Stimulated activated CD8-positive, alpha-beta memory T cell treated with anti-CD3 and anti-CD28 coated beads, Interleukin-12 subunit alpha, Interleukin-12 subunit beta, amount 100 ng/mL, for 24 hours (primary cell): ENCODE data around the gene ARSB.
"Not testable (repeated sequence)": the region's sequence is repeated elsewhere in the genome, so short reads cannot be mapped to it uniquely, and the experiment has no call there.

Experiments
- DNase-seq: peaks from one replicate; pipeline ENCODE4 v3.0.0-alpha.2; 2020; ENCODE audit errors: extremely low read depth

Gene ARSB

GRCh38 chr5:78751872-78752271 lies 233.2 kb downstream of the ARSB start:
- no peak for DNase-seq

- DNase-seq, result no peak
Measured at GRCh38 chr5:78750281-78750680, 234.8 kb downstream of the ARSB start.

GRCh38 chr5:78747705-78748359 lies 237.3 kb downstream of the ARSB start:
- DNase-seq, result no peak

GRCh38 chr5:78747055-78747454 lies 238.1 kb downstream of the ARSB start:
- no peak for DNase-seq

- DNase-seq, result no peak
Measured at GRCh38 chr5:78746021-78746770, 238.9 kb downstream of the ARSB start.

- DNase-seq, result no peak
Measured at GRCh38 chr5:78744951-78745534, 240.1 kb downstream of the ARSB start.

GRCh38 chr5:78741019-78741418 lies 244.1 kb downstream of the ARSB start:
- DNase-seq, result no peak

- DNase-seq, result no peak
Measured at GRCh38 chr5:78738693-78739300, 246.3 kb downstream of the ARSB start.

GRCh38 chr5:78738104-78738503 lies 247.0 kb downstream of the ARSB start:
- no peak for DNase-seq

- no peak for DNase-seq
Measured at GRCh38 chr5:78735834-78736463, 249.2 kb downstream of the ARSB start.

- no peak for DNase-seq
Measured at GRCh38 chr5:78734950-78735349, 250.2 kb downstream of the ARSB start.

GRCh38 chr5:78734094-78734845 lies 250.8 kb downstream of the ARSB start:
- DNase-seq, result no peak

GRCh38 chr5:78732721-78733120 lies 252.4 kb downstream of the ARSB start:
- DNase-seq, result not testable (repeated sequence)

- DNase-seq, result no peak
Measured at GRCh38 chr5:78731884-78732283, 253.2 kb downstream of the ARSB start.

GRCh38 chr5:78730300-78731094 lies 254.6 kb downstream of the ARSB start:
- no peak for DNase-seq

- no peak for DNase-seq
Measured at GRCh38 chr5:78727786-78728761, 257.0 kb downstream of the ARSB start.
